WTC11 (cell line): ENCODE measurements around the gene DDO. TPM values are rescaled to one million over a fixed set of nuclear protein-coding genes. Genes with fewer than 3 reads are reported as not detected.

Source experiments
- ATAC-seq: fragments of 200-7000 bp; cut with Tn5 transposase; 2 replicates; pipeline ENCODE4 v1.10.0; 2021; ENCODE audit warnings: mild to moderate bottlenecking, moderate library complexity
- CTCF ChIA-PET: fragments of 300-600 bp; sonication (Branson Sonifier 250); formaldehyde crosslinking; loops from one replicate; lab custom pipeline; 2021; ENCODE audit warnings: antibody characterized with exemption; lab: Charles Lee
- POLR2A ChIA-PET: fragments of 350-600 bp; sonication (Branson Sonifier 250); formaldehyde crosslinking; loops from one replicate; lab custom pipeline; 2021; ENCODE audit warnings: antibody characterized with exemption; lab: Charles Lee
- DNase-seq: peaks from one replicate; pipeline ENCODE4 v3.0.0; 2021; ENCODE audit warnings: low spot score
- H3K27ac Mint-ChIP-seq: 2 replicates; pipeline ENCODE4 v1.8.0; 2021; ENCODE audit warnings: mixed read lengths
- H3K27me3 Mint-ChIP-seq: 2 replicates; pipeline ENCODE4 v1.8.0; 2021; ENCODE audit warnings: low read depth, mild to moderate bottlenecking, moderate library complexity, mixed read lengths
- H3K36me3 Mint-ChIP-seq: 2 replicates; pipeline ENCODE4 v1.8.0; 2021; ENCODE audit warnings: mixed read lengths
- H3K4me1 Mint-ChIP-seq: 2 replicates; pipeline ENCODE4 v1.8.0; 2022; ENCODE audit warnings: mixed read lengths
- H3K4me3 Mint-ChIP-seq: 2 replicates; pipeline ENCODE4 v1.8.0; 2021; ENCODE audit warnings: mild to moderate bottlenecking, moderate library complexity, mixed read lengths
- H3K9me3 Mint-ChIP-seq: 2 replicates; pipeline ENCODE4 v1.8.0; 2021; ENCODE audit warnings: mixed read lengths
- CREM ChIP-seq: sonication (generic); formaldehyde crosslinking; IDR thresholded peaks from 2 replicates; pipeline ENCODE4 v1.8.1; 2022; ENCODE audit warnings: mild to moderate bottlenecking, missing genetic modification reagents, moderate library complexity
- ESRRA ChIP-seq: sonication (generic); formaldehyde crosslinking; IDR thresholded peaks from 2 replicates; pipeline ENCODE4 v1.8.1; 2022; ENCODE audit warnings: mild to moderate bottlenecking, missing genetic modification reagents, borderline replicate concordance
- FOXK1 ChIP-seq: sonication (generic); formaldehyde crosslinking; IDR thresholded peaks from 2 replicates; pipeline ENCODE4 v1.8.0; 2022; ENCODE audit warnings: mild to moderate bottlenecking, moderate library complexity, missing genetic modification reagents
- FOXP1 ChIP-seq: sonication (generic); formaldehyde crosslinking; IDR thresholded peaks from 2 replicates; pipeline ENCODE4 v1.8.0; 2022; ENCODE audit warnings: missing genetic modification reagents, mild to moderate bottlenecking, moderate library complexity, borderline replicate concordance
- JUN ChIP-seq: sonication (generic); formaldehyde crosslinking; IDR thresholded peaks from 2 replicates; pipeline ENCODE4 v1.8.0; 2023; ENCODE audit warnings: mild to moderate bottlenecking, missing genetic modification reagents
- MYBL2 ChIP-seq: sonication (generic); formaldehyde crosslinking; IDR thresholded peaks from 2 replicates; pipeline ENCODE4 v1.8.1; 2023; ENCODE audit warnings: mild to moderate bottlenecking, moderate library complexity, missing genetic modification reagents
- NFE2L1 ChIP-seq: sonication (generic); formaldehyde crosslinking; IDR thresholded peaks from 2 replicates; pipeline ENCODE4 v1.8.1; 2023; ENCODE audit warnings: missing genetic modification reagents
- NFYB ChIP-seq: sonication (generic); formaldehyde crosslinking; conservative IDR thresholded peaks from 2 replicates; pipeline ENCODE4 v1.8.0; 2022; ENCODE audit warnings: low read depth, missing genetic modification reagents
- NR2C2 ChIP-seq: sonication (generic); formaldehyde crosslinking; IDR thresholded peaks from 2 replicates; pipeline ENCODE4 v1.8.0; 2022; ENCODE audit warnings: mild to moderate bottlenecking, missing genetic modification reagents
- SP1 ChIP-seq: sonication (generic); formaldehyde crosslinking; conservative IDR thresholded peaks from 2 replicates; pipeline ENCODE4 v1.8.1; 2022; ENCODE audit warnings: missing genetic modification reagents
- TP53 ChIP-seq: sonication (generic); formaldehyde crosslinking; IDR thresholded peaks from 2 replicates; pipeline ENCODE4 v1.8.1; 2023; ENCODE audit warnings: mild to moderate bottlenecking, missing genetic modification reagents
- ZBTB21 ChIP-seq: sonication (generic); formaldehyde crosslinking; IDR thresholded peaks from 2 replicates; pipeline ENCODE4 v1.8.1; 2023; ENCODE audit warnings: mild to moderate bottlenecking, missing genetic modification reagents, borderline replicate concordance
- ZNF121 ChIP-seq: sonication (generic); formaldehyde crosslinking; IDR thresholded peaks from 2 replicates; pipeline ENCODE4 v1.8.0; 2023; ENCODE audit warnings: missing genetic modification reagents
- ZNF138 ChIP-seq: sonication (generic); formaldehyde crosslinking; conservative IDR thresholded peaks from 2 replicates; pipeline ENCODE4 v1.8.1; 2022; ENCODE audit warnings: mild to moderate bottlenecking, moderate library complexity, missing genetic modification reagents
- ZNF232 ChIP-seq: sonication (generic); formaldehyde crosslinking; IDR thresholded peaks from 2 replicates; pipeline ENCODE4 v1.8.0; 2022; ENCODE audit warnings: mild to moderate bottlenecking, missing genetic modification reagents
- ZNF317 ChIP-seq: sonication (generic); formaldehyde crosslinking; IDR thresholded peaks from 2 replicates; pipeline ENCODE4 v1.8.1; 2023; ENCODE audit warnings: low read depth, mild to moderate bottlenecking, moderate library complexity, missing genetic modification reagents, borderline replicate concordance
- total RNA-seq: library from RNA; stranded (reverse); gene quantifications from 3 replicates; pipeline ENCODE4 v1.2.3, GENCODE V29; 2021
- TF ChIP-seq, protein P1 (sequence below): sonication (generic); formaldehyde crosslinking; IDR thresholded peaks from 2 replicates; pipeline ENCODE4 v1.8.1; 2023; ENCODE audit warnings: mild to moderate bottlenecking, missing genetic modification reagents, moderate library complexity
- TF ChIP-seq, protein P2 (sequence below): sonication (generic); formaldehyde crosslinking; IDR thresholded peaks from 2 replicates; pipeline ENCODE4 v1.8.0; 2022; ENCODE audit warnings: mild to moderate bottlenecking, missing genetic modification reagents
- TF ChIP-seq, protein P3 (sequence below): fragments of 250-450 bp; sonication (Bioruptor Pico); conservative IDR thresholded peaks from 2 replicates; pipeline ENCODE4 v1.9.0; 2021; ENCODE audit warnings: mild to moderate bottlenecking
- TF ChIP-seq, protein P4 (sequence below): sonication (generic); formaldehyde crosslinking; IDR thresholded peaks from 2 replicates; pipeline ENCODE4 v1.8.0; 2023; ENCODE audit warnings: missing genetic modification reagents
- TF ChIP-seq, protein P5 (sequence below): sonication (generic); formaldehyde crosslinking; IDR thresholded peaks from 2 replicates; pipeline ENCODE4 v1.8.1; 2023; ENCODE audit warnings: mild to moderate bottlenecking, moderate library complexity, missing genetic modification reagents
- TF ChIP-seq, protein P6 (sequence below): sonication (generic); formaldehyde crosslinking; IDR thresholded peaks from 2 replicates; pipeline ENCODE4 v1.8.1; 2023; ENCODE audit warnings: mild to moderate bottlenecking, missing genetic modification reagents, moderate library complexity
- TF ChIP-seq, protein P7 (sequence below): fragments of 200-600 bp; IDR thresholded peaks from 2 replicates; pipeline ENCODE4 v1.8.0; 2022; ENCODE audit warnings: antibody characterized with exemption
- TF ChIP-seq, protein P8 (sequence below): sonication (generic); formaldehyde crosslinking; IDR thresholded peaks from 2 replicates; pipeline ENCODE4 v1.8.1; 2022; ENCODE audit warnings: missing genetic modification reagents, borderline replicate concordance

The DDO gene
- total RNA-seq, 1 experiment from 2014 or later = not detected

DNA sequence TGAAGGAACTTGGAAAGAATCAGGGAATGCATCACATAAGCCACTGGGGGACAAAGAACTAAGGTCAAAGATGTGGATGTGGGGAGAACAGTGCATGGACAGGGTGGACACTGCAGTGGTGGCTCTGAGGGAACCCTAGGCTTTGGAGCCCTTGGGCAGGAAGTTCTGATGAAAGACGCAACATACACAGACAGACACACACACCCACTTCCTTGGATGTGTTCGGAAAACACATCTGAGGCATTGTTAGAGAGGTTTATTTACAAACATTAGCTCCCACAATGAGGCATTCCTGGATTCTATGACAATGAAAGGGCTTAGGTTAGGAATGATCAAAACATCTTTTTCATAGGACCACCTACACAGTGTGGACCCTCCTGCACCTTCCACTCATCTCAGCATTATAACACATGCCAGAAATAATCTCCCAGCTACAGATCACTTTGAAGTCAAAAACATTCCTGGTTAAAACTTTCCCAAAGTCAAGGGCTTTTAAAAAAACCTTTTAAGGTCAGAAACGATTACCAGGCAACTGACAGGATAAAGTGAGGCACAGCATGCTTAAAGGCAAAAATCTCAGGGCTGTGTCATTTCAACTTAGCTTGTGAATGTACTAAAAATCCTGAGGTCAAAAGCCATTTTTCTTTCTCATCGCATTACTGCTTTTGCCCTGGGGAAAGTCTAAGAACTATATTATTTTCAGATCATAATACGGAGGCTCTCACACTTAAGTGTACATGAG lies 50.8 kb downstream of the DDO start:
- no peaks in the 10 kb centered on the region for H3K36me3 Mint-ChIP-seq
- POLR2A ChIA-PET = interaction anchor here (0.6 kb wide), 1 partner anchor 219 kb away, joined by 3 read pairs; no protein-coding TSS in a partner anchor
- peaks cover 1% of the 10 kb centered on the region for H3K27me3 Mint-ChIP-seq
- H3K4me3 Mint-ChIP-seq = no peak overlapping the region
- no peak overlapping the region for H3K27ac Mint-ChIP-seq
- no peak for TF ChIP-seq ZBTB21 (CRISPR knock-in tag)
- TF ChIP-seq, protein P1, sequence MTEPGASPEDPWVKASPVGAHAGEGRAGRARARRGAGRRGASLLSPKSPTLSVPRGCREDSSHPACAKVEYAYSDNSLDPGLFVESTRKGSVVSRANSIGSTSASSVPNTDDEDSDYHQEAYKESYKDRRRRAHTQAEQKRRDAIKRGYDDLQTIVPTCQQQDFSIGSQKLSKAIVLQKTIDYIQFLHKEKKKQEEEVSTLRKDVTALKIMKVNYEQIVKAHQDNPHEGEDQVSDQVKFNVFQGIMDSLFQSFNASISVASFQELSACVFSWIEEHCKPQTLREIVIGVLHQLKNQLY = no peak
- TF ChIP-seq FOXP1 (CRISPR knock-in tag) = no peak
- no peak for TF ChIP-seq TP53 (CRISPR knock-in tag)
- TF ChIP-seq, protein P2, sequence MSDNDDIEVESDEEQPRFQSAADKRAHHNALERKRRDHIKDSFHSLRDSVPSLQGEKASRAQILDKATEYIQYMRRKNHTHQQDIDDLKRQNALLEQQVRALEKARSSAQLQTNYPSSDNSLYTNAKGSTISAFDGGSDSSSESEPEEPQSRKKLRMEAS = no peak
- no peak for TF ChIP-seq NR2C2 (CRISPR knock-in tag)
- TF ChIP-seq, protein P3, sequence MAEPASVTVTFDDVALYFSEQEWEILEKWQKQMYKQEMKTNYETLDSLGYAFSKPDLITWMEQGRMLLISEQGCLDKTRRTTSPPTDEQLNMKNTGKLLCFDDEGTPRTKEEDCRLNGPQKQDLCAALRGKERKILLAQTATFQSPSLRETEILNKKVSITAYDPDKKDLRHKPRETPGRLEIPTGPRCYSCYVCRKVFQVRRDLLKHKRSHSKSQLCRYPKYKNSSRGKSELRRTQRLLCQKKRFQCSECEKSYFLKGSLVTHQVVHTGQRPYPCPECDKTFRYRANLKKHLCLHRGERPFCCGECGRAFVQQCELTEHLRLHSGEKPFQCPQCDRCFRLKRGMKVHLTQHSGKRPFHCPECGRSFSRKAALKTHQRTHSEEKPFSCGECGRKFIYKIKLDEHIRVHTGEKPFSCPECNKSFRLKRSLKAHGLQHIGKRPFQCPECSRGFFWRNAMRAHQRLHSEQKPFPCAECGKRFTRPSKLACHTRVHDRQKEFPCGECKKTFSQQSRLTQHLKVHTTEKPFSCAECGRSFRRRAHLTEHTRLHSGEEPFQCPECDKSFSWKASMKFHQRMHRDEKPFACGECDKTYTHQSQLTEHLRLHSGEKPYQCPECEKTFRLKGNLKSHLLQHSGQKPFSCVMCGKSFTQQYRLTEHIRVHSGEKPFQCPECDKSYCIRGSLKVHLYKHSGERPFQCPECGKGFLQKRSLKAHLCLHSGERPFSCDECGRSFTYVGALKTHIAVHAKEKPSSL (CRISPR knock-in tag) = no peak
- TF ChIP-seq, protein P4, sequence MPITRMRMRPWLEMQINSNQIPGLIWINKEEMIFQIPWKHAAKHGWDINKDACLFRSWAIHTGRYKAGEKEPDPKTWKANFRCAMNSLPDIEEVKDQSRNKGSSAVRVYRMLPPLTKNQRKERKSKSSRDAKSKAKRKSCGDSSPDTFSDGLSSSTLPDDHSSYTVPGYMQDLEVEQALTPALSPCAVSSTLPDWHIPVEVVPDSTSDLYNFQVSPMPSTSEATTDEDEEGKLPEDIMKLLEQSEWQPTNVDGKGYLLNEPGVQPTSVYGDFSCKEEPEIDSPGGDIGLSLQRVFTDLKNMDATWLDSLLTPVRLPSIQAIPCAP = no peak
- TF ChIP-seq MYBL2 (CRISPR knock-in tag) = no peak
- no peak for TF ChIP-seq FOXK1
- peaks cover 25% of the 10 kb centered on the region for H3K4me1 Mint-ChIP-seq
- peaks cover 7% of the 10 kb centered on the region for H3K9me3 Mint-ChIP-seq
- CTCF ChIA-PET = no interaction called here
- no peak for DNase-seq
- ATAC-seq = no peak

DNA sequence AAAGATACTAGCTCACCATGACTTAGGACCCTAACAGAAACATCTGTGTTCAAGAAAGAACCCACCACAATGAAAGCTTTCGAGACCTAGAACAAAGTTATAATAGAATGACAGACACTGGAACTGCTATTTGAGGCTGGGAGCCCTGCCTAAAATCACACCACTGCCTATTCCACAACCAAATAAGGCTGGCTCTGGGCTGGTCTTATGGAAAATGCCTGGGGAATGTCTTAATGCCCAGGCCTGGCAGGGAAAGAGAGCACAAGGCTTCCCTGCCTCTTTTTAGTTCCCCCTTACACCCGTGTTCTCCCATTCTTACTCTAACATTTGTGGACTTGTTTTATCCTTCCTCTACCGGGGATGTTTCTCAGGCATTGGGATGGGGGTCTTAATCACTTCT lies 51.6 kb downstream of the DDO start:
- H3K36me3 Mint-ChIP-seq = no peaks in the 10 kb centered on the region
- H3K27me3 Mint-ChIP-seq = peaks cover 9% of the 10 kb centered on the region
- ATAC-seq (no peak), DNase-seq (no peak)
- no peak overlapping the region for H3K27ac Mint-ChIP-seq
- H3K9me3 Mint-ChIP-seq = peaks cover 7% of the 10 kb centered on the region
- peaks cover 26% of the 10 kb centered on the region for H3K4me1 Mint-ChIP-seq
- POLR2A ChIA-PET = interaction anchor here (0.9 kb wide), 1 partner anchor 22 kb away, joined by 3 read pairs; no protein-coding TSS in a partner anchor
- CTCF ChIA-PET = no interaction called here
- no peak overlapping the region for H3K4me3 Mint-ChIP-seq
- TF ChIP-seq, protein P5, sequence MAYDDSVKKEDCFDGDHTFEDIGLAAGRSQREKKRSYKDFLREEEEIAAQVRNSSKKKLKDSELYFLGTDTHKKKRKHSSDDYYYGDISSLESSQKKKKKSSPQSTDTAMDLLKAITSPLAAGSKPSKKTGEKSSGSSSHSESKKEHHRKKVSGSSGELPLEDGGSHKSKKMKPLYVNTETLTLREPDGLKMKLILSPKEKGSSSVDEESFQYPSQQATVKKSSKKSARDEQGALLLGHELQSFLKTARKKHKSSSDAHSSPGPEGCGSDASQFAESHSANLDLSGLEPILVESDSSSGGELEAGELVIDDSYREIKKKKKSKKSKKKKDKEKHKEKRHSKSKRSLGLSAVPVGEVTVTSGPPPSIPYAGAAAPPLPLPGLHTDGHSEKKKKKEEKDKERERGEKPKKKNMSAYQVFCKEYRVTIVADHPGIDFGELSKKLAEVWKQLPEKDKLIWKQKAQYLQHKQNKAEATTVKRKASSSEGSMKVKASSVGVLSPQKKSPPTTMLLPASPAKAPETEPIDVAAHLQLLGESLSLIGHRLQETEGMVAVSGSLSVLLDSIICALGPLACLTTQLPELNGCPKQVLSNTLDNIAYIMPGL = no peak
- TF ChIP-seq JUN (CRISPR knock-in tag) (no peak), ZNF232 (CRISPR knock-in tag) (no peak), NFYB (CRISPR knock-in tag) (no peak), SP1 (CRISPR knock-in tag) (no peak), ZNF138 (CRISPR knock-in tag) (no peak), ZNF121 (no peak), ZNF317 (CRISPR knock-in tag) (no peak), CREM (CRISPR knock-in tag) (no peak), NFE2L1 (no peak), ESRRA (CRISPR knock-in tag) (no peak)
- TF ChIP-seq, protein P6, sequence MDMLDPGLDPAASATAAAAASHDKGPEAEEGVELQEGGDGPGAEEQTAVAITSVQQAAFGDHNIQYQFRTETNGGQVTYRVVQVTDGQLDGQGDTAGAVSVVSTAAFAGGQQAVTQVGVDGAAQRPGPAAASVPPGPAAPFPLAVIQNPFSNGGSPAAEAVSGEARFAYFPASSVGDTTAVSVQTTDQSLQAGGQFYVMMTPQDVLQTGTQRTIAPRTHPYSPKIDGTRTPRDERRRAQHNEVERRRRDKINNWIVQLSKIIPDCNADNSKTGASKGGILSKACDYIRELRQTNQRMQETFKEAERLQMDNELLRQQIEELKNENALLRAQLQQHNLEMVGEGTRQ (CRISPR knock-in tag) = no peak
- TF ChIP-seq, protein P7, sequence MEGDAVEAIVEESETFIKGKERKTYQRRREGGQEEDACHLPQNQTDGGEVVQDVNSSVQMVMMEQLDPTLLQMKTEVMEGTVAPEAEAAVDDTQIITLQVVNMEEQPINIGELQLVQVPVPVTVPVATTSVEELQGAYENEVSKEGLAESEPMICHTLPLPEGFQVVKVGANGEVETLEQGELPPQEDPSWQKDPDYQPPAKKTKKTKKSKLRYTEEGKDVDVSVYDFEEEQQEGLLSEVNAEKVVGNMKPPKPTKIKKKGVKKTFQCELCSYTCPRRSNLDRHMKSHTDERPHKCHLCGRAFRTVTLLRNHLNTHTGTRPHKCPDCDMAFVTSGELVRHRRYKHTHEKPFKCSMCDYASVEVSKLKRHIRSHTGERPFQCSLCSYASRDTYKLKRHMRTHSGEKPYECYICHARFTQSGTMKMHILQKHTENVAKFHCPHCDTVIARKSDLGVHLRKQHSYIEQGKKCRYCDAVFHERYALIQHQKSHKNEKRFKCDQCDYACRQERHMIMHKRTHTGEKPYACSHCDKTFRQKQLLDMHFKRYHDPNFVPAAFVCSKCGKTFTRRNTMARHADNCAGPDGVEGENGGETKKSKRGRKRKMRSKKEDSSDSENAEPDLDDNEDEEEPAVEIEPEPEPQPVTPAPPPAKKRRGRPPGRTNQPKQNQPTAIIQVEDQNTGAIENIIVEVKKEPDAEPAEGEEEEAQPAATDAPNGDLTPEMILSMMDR = no peak
- TF ChIP-seq, protein P8, sequence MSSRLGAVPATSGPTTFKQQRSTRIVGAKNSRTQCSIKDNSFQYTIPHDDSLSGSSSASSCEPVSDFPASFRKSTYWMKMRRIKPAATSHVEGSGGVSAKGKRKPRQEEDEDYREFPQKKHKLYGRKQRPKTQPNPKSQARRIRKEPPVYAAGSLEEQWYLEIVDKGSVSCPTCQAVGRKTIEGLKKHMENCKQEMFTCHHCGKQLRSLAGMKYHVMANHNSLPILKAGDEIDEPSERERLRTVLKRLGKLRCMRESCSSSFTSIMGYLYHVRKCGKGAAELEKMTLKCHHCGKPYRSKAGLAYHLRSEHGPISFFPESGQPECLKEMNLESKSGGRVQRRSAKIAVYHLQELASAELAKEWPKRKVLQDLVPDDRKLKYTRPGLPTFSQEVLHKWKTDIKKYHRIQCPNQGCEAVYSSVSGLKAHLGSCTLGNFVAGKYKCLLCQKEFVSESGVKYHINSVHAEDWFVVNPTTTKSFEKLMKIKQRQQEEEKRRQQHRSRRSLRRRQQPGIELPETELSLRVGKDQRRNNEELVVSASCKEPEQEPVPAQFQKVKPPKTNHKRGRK (CRISPR knock-in tag) = no peak
